Skeletal muscle satellite cell (primary cell): ENCODE results near the gene CCBE1. TPM values are rescaled to one million over a fixed set of nuclear protein-coding genes. Genes with fewer than 3 reads are reported as not detected.
"Not testable (repeated sequence)": the region's sequence is repeated elsewhere in the genome, so short reads cannot be mapped to it uniquely, and the experiment has no call there.

ENCODE experiments used
- H3K27me3 ChIP-seq: 2 replicates; pipeline ENCODE4 v1.7.0; 2013; ENCODE audit warnings: low read length; ENCODE audit not compliant: control insufficient read depth, insufficient read depth
- H3K36me3 ChIP-seq: 2 replicates; pipeline ENCODE4 v1.7.0; 2013; ENCODE audit warnings: mild to moderate bottlenecking, control low read depth, low read length; ENCODE audit not compliant: insufficient read depth
- H3K4me1 ChIP-seq: 2 replicates; pipeline ENCODE4 v1.7.0; 2013; ENCODE audit warnings: low read length; ENCODE audit not compliant: control insufficient read depth, insufficient read depth
- H3K4me2 ChIP-seq: 2 replicates; pipeline ENCODE4 v1.7.0; 2013; ENCODE audit warnings: mild to moderate bottlenecking, low read length
- H3K4me3 ChIP-seq: 2 replicates; pipeline ENCODE4 v1.7.0; 2013; ENCODE audit warnings: low read length
- H3K9ac ChIP-seq: 2 replicates; pipeline ENCODE4 v1.7.0; 2013; ENCODE audit warnings: mild to moderate bottlenecking, low read depth, low read length, moderate library complexity
- H3K9me3 ChIP-seq: replicated peaks from 2 replicates; pipeline ENCODE4 v1.7.0; 2013; ENCODE audit warnings: mild to moderate bottlenecking, control low read depth, low read length
- total RNA-seq: library from RNA; depleted of rRNA; stranded (reverse); fragments of >200 nt; gene quantifications from 2 replicates; pipeline ENCODE4 v1.2.3, GENCODE V29; 2012; rRNA removed

Gene CCBE1
- 56.1 and 56.5 TPM in 2 replicates for total RNA-seq

- Histone ChIP-seq H3K9me3 (no peaks in the 10 kb centered on the region), H3K9ac (peak within 1 kb of the TSS; percentile 95), H3K36me3 (peaks cover 18% of the 10 kb centered on the region), H3K4me2 (peak within 1 kb of the TSS; percentile 87), H3K4me1 (peaks cover 42% of the 10 kb centered on the region), H3K27me3 (no peaks in the 10 kb centered on the region), H3K4me3 (peak within 1 kb of the TSS; percentile 86)
Measured at GRCh38 chr18:59697236-59697932, at the start of gene CCBE1. TSS of gene CCBE1 (minus strand) at chr18:59697423.

- peaks cover 48% of the 10 kb centered on the region for H3K4me1 ChIP-seq
- no peaks in the 10 kb centered on the region for H3K27me3 ChIP-seq
- peak overlapping the region; percentile 77 for H3K9ac ChIP-seq
- H3K9me3 ChIP-seq: peaks cover under 1% of the 10 kb centered on the region
- peak overlapping the region; percentile 53 for H3K4me2 ChIP-seq
- H3K4me3 ChIP-seq: no peak overlapping the region
- no peaks in the 10 kb centered on the region for H3K36me3 ChIP-seq
Measured at GRCh38 chr18:59744271-59744721, 47.1 kb upstream of the CCBE1 start.

- Histone ChIP-seq H3K9me3 (peaks cover 5% of the 10 kb centered on the region), H3K4me2 (peak overlapping the region; percentile 27), H3K36me3 (no peaks in the 10 kb centered on the region), H3K27me3 (no peaks in the 10 kb centered on the region), H3K9ac (peak overlapping the region; percentile 71), H3K4me3 (peak overlapping the region; percentile 28), H3K4me1 (peaks cover 43% of the 10 kb centered on the region)
Measured at GRCh38 chr18:59743566-59743965, 46.3 kb upstream of the CCBE1 start.

- Histone ChIP-seq H3K4me1 (peaks cover 35% of the 10 kb centered on the region), H3K9me3 (peaks cover 5% of the 10 kb centered on the region), H3K27me3 (no peaks in the 10 kb centered on the region), H3K4me3 (no peak overlapping the region), H3K4me2 (no peak overlapping the region), H3K36me3 (no peaks in the 10 kb centered on the region), H3K9ac (peak overlapping the region; percentile 71)
Measured at GRCh38 chr18:59742325-59743111, 45.3 kb upstream of the CCBE1 start.

- no peak overlapping the region for H3K4me2 ChIP-seq
- H3K4me3 ChIP-seq: no peak overlapping the region
- H3K9ac ChIP-seq: no peak overlapping the region
- H3K4me1 ChIP-seq: peaks cover 26% of the 10 kb centered on the region
- no peaks in the 10 kb centered on the region for H3K27me3 ChIP-seq
- no peaks in the 10 kb centered on the region for H3K36me3 ChIP-seq
- H3K9me3 ChIP-seq: peaks cover 5% of the 10 kb centered on the region
Measured at GRCh38 chr18:59740141-59740540, 42.9 kb upstream of the CCBE1 start.

GRCh38 chr18:59737776-59738300 lies 40.6 kb upstream of the CCBE1 start:
- H3K9ac ChIP-seq: no peak overlapping the region
- H3K9me3 ChIP-seq: peaks cover 5% of the 10 kb centered on the region
- no peak overlapping the region for H3K4me2 ChIP-seq
- H3K27me3 ChIP-seq: no peaks in the 10 kb centered on the region
- H3K36me3 ChIP-seq: no peaks in the 10 kb centered on the region
- no peak overlapping the region for H3K4me3 ChIP-seq
- peaks cover 6% of the 10 kb centered on the region for H3K4me1 ChIP-seq

GRCh38 chr18:59737335-59737734 lies 40.1 kb upstream of the CCBE1 start:
- not testable (repeated sequence) for H3K9ac ChIP-seq, H3K4me1 ChIP-seq, H3K4me2 ChIP-seq, H3K4me3 ChIP-seq, H3K36me3 ChIP-seq, H3K27me3 ChIP-seq, H3K9me3 ChIP-seq

- no peaks in the 10 kb centered on the region for H3K36me3 ChIP-seq
- H3K4me2 ChIP-seq: no peak overlapping the region
- no peak overlapping the region for H3K4me3 ChIP-seq
- H3K4me1 ChIP-seq: no peaks in the 10 kb centered on the region
- peaks cover 5% of the 10 kb centered on the region for H3K9me3 ChIP-seq
- H3K9ac ChIP-seq: no peak overlapping the region
- H3K27me3 ChIP-seq: no peaks in the 10 kb centered on the region
Measured at GRCh38 chr18:59736061-59736460, 38.8 kb upstream of the CCBE1 start.

- H3K4me1 ChIP-seq: no peaks in the 10 kb centered on the region
- H3K36me3 ChIP-seq: no peaks in the 10 kb centered on the region
- H3K9me3 ChIP-seq: peaks cover 5% of the 10 kb centered on the region
- no peaks in the 10 kb centered on the region for H3K27me3 ChIP-seq
- H3K4me2 ChIP-seq: no peak overlapping the region
- no peak overlapping the region for H3K4me3 ChIP-seq
- no peak overlapping the region for H3K9ac ChIP-seq
Measured at GRCh38 chr18:59735269-59735860, 38.1 kb upstream of the CCBE1 start.

GRCh38 chr18:59733421-59733820 lies 36.2 kb upstream of the CCBE1 start:
- Histone ChIP-seq H3K4me1 (no peaks in the 10 kb centered on the region), H3K27me3 (no peaks in the 10 kb centered on the region), H3K9me3 (no peaks in the 10 kb centered on the region), H3K9ac (no peak overlapping the region), H3K36me3 (no peaks in the 10 kb centered on the region), H3K4me3 (no peak overlapping the region), H3K4me2 (no peak overlapping the region)

GRCh38 chr18:59730896-59731295 lies 33.7 kb upstream of the CCBE1 start:
- Histone ChIP-seq H3K36me3 (no peaks in the 10 kb centered on the region), H3K27me3 (no peaks in the 10 kb centered on the region), H3K9me3 (no peaks in the 10 kb centered on the region), H3K4me1 (no peaks in the 10 kb centered on the region), H3K9ac (no peak overlapping the region), H3K4me2 (no peak overlapping the region), H3K4me3 (no peak overlapping the region)
